Measurements from ENCODE around the gene SLC4A3. TPM values are rescaled to one million over a fixed set of nuclear protein-coding genes. Genes with fewer than 3 reads are reported as not detected.

The SLC4A3 gene
- total RNA-seq, 2 donors from 2014 or later = 270 to 502 TPM

- H3K4me3 ChIP-seq = no peak overlapping the region
- peak overlapping the region; percentile 55 to 71 for H3K27ac ChIP-seq
- peaks cover 0 to 13% of the 10 kb centered on the region in 2 donors for H3K4me1 ChIP-seq
- DNase-seq (ENCODE audit: low spot score) = peak; percentile 73
- H3K9me3 ChIP-seq = peaks cover 0 to 6% of the 10 kb centered on the region in 2 donors
- no peaks in the 10 kb centered on the region for H3K27me3 ChIP-seq
- no peak for TF ChIP-seq CTCF (IDR thresholded peaks at IDR 0.05)
- H3K36me3 ChIP-seq = no peaks in the 10 kb centered on the region
These were observed 37.5 kb downstream of the SLC4A3 start for GRCh38 chr2:219664944-219665343.

GRCh38 chr2:219665926-219666325 is 38.5 kb downstream of the SLC4A3 start:
- H3K36me3 ChIP-seq = no peaks in the 10 kb centered on the region
- H3K4me3 ChIP-seq = no peak overlapping the region
- no peak for TF ChIP-seq CTCF (IDR thresholded peaks at IDR 0.05)
- H3K27ac ChIP-seq = peak overlapping the region in 1 of 2 donors; percentile 71
- H3K27me3 ChIP-seq = no peaks in the 10 kb centered on the region
- DNase-seq (ENCODE audit: low spot score) = no peak
- peaks cover 0 to 6% of the 10 kb centered on the region in 2 donors for H3K9me3 ChIP-seq
- H3K4me1 ChIP-seq = peaks cover 0 to 13% of the 10 kb centered on the region in 2 donors

GRCh38 chr2:219668316-219668715 is 40.9 kb downstream of the SLC4A3 start:
- no peak overlapping the region for H3K4me3 ChIP-seq
- H3K27me3 ChIP-seq = no peaks in the 10 kb centered on the region
- DNase-seq (ENCODE audit: low spot score) = no peak
- peaks cover 0 to 13% of the 10 kb centered on the region in 2 donors for H3K4me1 ChIP-seq
- H3K27ac ChIP-seq = no peak overlapping the region
- no peaks in the 10 kb centered on the region for H3K9me3 ChIP-seq
- no peaks in the 10 kb centered on the region for H3K36me3 ChIP-seq
- TF ChIP-seq CTCF (IDR thresholded peaks at IDR 0.05) = no peak

- H3K27ac ChIP-seq = no peak overlapping the region
- TF ChIP-seq CTCF (IDR thresholded peaks at IDR 0.05) = no peak
- H3K4me1 ChIP-seq = peaks cover 0 to 7% of the 10 kb centered on the region in 2 donors
- H3K27me3 ChIP-seq = no peaks in the 10 kb centered on the region
- H3K4me3 ChIP-seq = no peak overlapping the region
- DNase-seq (ENCODE audit: low spot score) = no peak
- no peaks in the 10 kb centered on the region for H3K9me3 ChIP-seq
- no peaks in the 10 kb centered on the region for H3K36me3 ChIP-seq
These were observed 43.0 kb downstream of the SLC4A3 start for GRCh38 chr2:219670386-219670785.

GRCh38 chr2:219671279-219671678 is 43.8 kb downstream of the SLC4A3 start:
- Histone ChIP-seq H3K36me3 (no peaks in the 10 kb centered on the region), H3K27me3 (no peaks in the 10 kb centered on the region), H3K27ac (no peak overlapping the region), H3K9me3 (no peaks in the 10 kb centered on the region), H3K4me3 (no peak overlapping the region), H3K4me1 (no peaks in the 10 kb centered on the region)
- no peak for TF ChIP-seq CTCF (IDR thresholded peaks at IDR 0.05)
- peak; percentile 21 for DNase-seq (ENCODE audit: low spot score)

GRCh38 chr2:219672406-219672805 is 45.0 kb downstream of the SLC4A3 start:
- Histone ChIP-seq H3K9me3 (no peaks in the 10 kb centered on the region), H3K27me3 (no peaks in the 10 kb centered on the region), H3K36me3 (no peaks in the 10 kb centered on the region), H3K4me1 (no peaks in the 10 kb centered on the region), H3K4me3 (no peak overlapping the region), H3K27ac (no peak overlapping the region)
- DNase-seq (ENCODE audit: low spot score) = no peak
- no peak for TF ChIP-seq CTCF (IDR thresholded peaks at IDR 0.05)

Data from right atrium auricular region (tissue), 2 donors.